MCF 10A (cell line): ENCODE results near the gene LHX3. TPM values are rescaled to one million over a fixed set of nuclear protein-coding genes. Genes with fewer than 3 reads are reported as not detected.

ENCODE experiments used
- BruUV-seq: library from RNA; stranded (reverse); fragments of 400-500 nt; replicated peaks from 2 replicates; lab custom pipeline; 2021; lab: Mats Ljungman, UMichigan
- CTCF ChIA-PET: fragments of 300-600 bp; sonication (Branson Sonifier 250); formaldehyde crosslinking; extraction: SDS; loops from one replicate; lab custom pipeline; 2021; ENCODE audit warnings: antibody characterized with exemption, inconsistent platforms; lab: Yijun Ruan, JAX
- POLR2A ChIA-PET: fragments of 300-600, 350-650 bp; sonication (Branson Sonifier 250); formaldehyde crosslinking; extraction: SDS; loops from one replicate; lab custom pipeline; 2020; ENCODE audit warnings: antibody characterized with exemption, inconsistent platforms; lab: Yijun Ruan, JAX
- DNase-seq: peaks from one replicate; pipeline ENCODE4 v3.0.0-alpha.2; 2018; ENCODE audit not compliant: unreplicated experiment
- H3K27ac Mint-ChIP-seq: one replicate; pipeline ENCODE4 v1.8.0; 2022; ENCODE audit warnings: mild to moderate bottlenecking, low read depth, mixed read lengths; ENCODE audit not compliant: unreplicated experiment
- H3K27me3 Mint-ChIP-seq: one replicate; pipeline ENCODE4 v1.8.0; 2022; ENCODE audit warnings: mixed read lengths; ENCODE audit not compliant: insufficient read depth, unreplicated experiment
- H3K36me3 Mint-ChIP-seq: one replicate; pipeline ENCODE4 v1.8.0; 2022; ENCODE audit warnings: mild to moderate bottlenecking, moderate library complexity, mixed read lengths; ENCODE audit not compliant: insufficient read depth, unreplicated experiment
- H3K4me1 Mint-ChIP-seq: one replicate; pipeline ENCODE4 v1.8.0; 2022; ENCODE audit warnings: mixed read lengths; ENCODE audit not compliant: insufficient read depth, unreplicated experiment
- H3K4me3 Mint-ChIP-seq: one replicate; pipeline ENCODE4 v1.8.0; 2022; ENCODE audit warnings: mild to moderate bottlenecking, moderate library complexity, mixed read lengths; ENCODE audit not compliant: unreplicated experiment
- H3K9me3 Mint-ChIP-seq: one replicate; pipeline ENCODE4 v1.8.0; 2022; ENCODE audit warnings: mixed read lengths; ENCODE audit not compliant: unreplicated experiment
- intact Hi-C: fragments of 100-400 bp; cut with micrococcal nuclease; formaldehyde crosslinking; loops from 2 replicates; pipeline ENCODE4 v1.14.1; 2022
- total RNA-seq: library from RNA; stranded (reverse); gene quantifications from 2 replicates; pipeline ENCODE4 v1.2.3, GENCODE V29; 2022
- TF ChIP-seq, protein P1 (sequence below): fragments of 200-600 bp; IDR thresholded peaks from one replicate; pipeline ENCODE4 v1.8.0; 2022; ENCODE audit warnings: antibody characterized with exemption, mild to moderate bottlenecking; ENCODE audit not compliant: unreplicated experiment

LHX3 gene
- total RNA-seq, 1 experiment from 2014 or later, result 0.26 TPM

DNA sequence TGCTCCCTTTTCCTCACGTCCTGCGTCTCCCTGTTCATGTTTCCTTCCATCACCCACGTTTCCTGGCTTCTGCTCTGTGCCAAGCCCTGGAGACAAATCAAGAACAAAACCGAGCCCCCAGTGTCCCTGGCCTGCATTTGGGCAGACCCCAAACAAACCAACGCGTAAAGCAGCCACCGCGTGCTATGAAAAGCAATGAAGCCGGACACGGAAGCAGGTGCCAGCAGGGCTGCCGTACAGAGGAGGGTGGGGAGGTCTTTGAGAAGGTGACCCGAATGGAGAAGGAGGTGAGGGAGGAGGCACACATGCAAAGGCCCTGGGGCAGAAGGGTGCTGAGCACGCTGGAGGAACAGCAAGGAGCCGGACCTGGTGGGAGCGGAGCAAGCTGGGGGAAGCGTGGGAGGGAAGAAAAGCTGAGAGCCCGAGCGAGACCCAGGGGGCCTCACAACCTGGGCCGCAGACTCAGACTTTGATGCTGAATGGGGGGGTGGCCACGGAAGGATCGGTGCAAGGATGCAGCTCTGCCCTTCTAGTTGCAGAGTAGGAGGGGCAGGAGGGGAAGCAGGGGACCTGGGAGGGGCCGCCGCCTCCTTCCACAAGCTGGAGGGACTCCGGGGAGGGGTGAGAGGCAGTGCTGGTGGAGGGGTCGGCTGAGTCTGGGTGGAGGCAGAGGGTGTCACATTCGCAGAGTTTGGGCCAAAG, 42.1 kb upstream of the LHX3 start:
- Mint-ChIP-seq H3K4me1 (peaks cover 22% of the 10 kb centered on the region), H3K4me3 (no peak overlapping the region), H3K27me3 (no peaks in the 10 kb centered on the region), H3K9me3 (no peaks in the 10 kb centered on the region), H3K27ac (no peak overlapping the region), H3K36me3 (peaks cover 7% of the 10 kb centered on the region)
- POLR2A ChIA-PET, result no interaction called here
- CTCF ChIA-PET, result interaction anchor here (0.6 to 0.7 kb wide), 2 partner anchors 22 to 287 kb away, joined by 3 to 4 read pairs; no protein-coding TSS in a partner anchor
- BruUV-seq, result no TSS peak
- intact Hi-C loops, result no loop called here
- TF ChIP-seq, protein P1, sequence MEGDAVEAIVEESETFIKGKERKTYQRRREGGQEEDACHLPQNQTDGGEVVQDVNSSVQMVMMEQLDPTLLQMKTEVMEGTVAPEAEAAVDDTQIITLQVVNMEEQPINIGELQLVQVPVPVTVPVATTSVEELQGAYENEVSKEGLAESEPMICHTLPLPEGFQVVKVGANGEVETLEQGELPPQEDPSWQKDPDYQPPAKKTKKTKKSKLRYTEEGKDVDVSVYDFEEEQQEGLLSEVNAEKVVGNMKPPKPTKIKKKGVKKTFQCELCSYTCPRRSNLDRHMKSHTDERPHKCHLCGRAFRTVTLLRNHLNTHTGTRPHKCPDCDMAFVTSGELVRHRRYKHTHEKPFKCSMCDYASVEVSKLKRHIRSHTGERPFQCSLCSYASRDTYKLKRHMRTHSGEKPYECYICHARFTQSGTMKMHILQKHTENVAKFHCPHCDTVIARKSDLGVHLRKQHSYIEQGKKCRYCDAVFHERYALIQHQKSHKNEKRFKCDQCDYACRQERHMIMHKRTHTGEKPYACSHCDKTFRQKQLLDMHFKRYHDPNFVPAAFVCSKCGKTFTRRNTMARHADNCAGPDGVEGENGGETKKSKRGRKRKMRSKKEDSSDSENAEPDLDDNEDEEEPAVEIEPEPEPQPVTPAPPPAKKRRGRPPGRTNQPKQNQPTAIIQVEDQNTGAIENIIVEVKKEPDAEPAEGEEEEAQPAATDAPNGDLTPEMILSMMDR, result no peak
- no peak for DNase-seq

DNA sequence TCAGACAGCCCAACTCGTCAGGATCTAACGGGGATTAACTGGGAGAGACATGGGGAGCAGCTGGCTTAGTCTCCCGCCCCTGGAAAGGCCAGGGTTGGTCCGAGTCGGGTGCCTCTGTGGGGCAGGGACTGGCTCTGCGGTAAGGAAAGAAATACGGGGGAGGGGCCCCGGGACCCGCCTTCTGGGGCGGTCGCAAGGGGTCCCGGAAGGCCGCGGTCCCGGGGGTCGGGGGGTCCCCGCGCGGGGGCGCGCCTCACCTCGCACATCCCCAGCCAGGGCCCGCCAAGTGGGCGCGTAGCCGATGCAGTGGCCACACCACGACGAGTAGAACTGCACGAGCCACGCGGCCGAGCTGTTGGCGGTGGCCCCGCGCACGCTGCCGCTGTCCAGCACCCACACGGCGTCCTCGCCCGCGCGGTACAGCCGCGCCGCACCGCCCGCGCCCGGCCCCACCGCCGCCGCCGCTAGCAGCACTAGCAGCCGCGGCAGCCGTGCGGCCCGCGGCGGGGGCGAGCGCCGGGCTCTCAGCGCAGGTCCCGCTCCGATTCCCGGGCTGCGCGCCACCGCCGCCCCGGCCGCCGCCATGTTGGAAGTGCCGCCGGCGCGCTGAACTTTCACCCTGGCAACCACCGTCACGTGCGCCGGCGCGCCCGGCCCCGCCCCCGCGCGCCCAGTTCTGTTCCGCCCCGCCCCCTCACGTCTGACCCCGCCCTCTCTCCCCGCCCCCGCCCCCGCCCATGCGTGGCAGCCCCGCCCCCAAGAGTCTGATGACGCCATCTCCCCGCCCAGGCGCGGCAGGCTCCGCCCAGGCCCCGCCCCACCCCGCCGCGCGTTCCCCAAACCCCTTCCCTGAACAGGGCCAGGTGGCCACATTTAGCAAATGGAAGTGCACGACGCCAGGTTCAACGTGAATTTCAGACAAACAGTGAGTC, 40.6 kb upstream of the LHX3 start, which contains the start of gene QSOX2:
QSOX2 (minus strand) TSS at position 594 of the 932 bp plus-strand sequence; CDS start at position 585, 9 bp downstream.
- CTCF ChIA-PET, result interaction anchor here (0.5 to 0.6 kb wide), 3 partner anchors 16 to 156 kb away, joined by 3 to 5 read pairs (median 5); no protein-coding TSS in a partner anchor
- DNase-seq, result peak; percentile 66
- Mint-ChIP-seq H3K4me1 (peaks cover 22% of the 10 kb centered on the region), H3K36me3 (peaks cover 7% of the 10 kb centered on the region), H3K27ac (peak within 1 kb of the TSS; percentile 86), H3K4me3 (peak within 1 kb of the TSS; percentile 93), H3K27me3 (no peaks in the 10 kb centered on the region), H3K9me3 (no peaks in the 10 kb centered on the region)
- intact Hi-C loops, result no loop called here
- TF ChIP-seq, protein P1, result no peak
- POLR2A ChIA-PET, result interaction anchor here (0.7 to 0.8 kb wide), 5 partner anchors 17 to 312 kb away, joined by 3 to 6 read pairs (median 4); no protein-coding TSS in a partner anchor
- no TSS peak for BruUV-seq

DNA sequence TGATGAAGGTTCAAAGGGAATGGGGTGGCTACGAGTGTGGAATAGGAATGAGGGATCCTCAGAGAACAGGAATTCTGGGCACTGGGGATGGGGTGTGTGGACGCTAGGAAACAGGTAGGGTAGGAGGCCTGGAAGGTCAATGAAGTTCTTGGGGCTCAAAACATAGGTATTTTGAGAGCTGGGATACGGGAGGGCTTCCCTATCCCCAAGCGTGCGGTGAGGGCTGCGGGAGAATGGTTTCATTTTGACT, 40.0 kb upstream of the LHX3 start:
- peaks cover 7% of the 10 kb centered on the region for H3K36me3 Mint-ChIP-seq
- no peaks in the 10 kb centered on the region for H3K27me3 Mint-ChIP-seq
- intact Hi-C loops, result loop anchor here (1.0 kb wide), 1 partner anchor 17 kb away; no protein-coding TSS in a partner anchor
- peaks cover 22% of the 10 kb centered on the region for H3K4me1 Mint-ChIP-seq
- ChIA-PET CTCF (interaction anchor here (0.5 to 0.6 kb wide), 3 partner anchors 17 to 156 kb away, joined by 3 to 5 read pairs (median 5); no protein-coding TSS in a partner anchor), POLR2A (interaction anchor here (0.7 to 0.8 kb wide), 4 partner anchors 17 to 312 kb away, joined by 3 to 5 read pairs (median 4); no protein-coding TSS in a partner anchor)
- H3K27ac Mint-ChIP-seq, result peak overlapping the region; percentile 86
- no peaks in the 10 kb centered on the region for H3K9me3 Mint-ChIP-seq
- BruUV-seq, result no TSS peak
- DNase-seq, result no peak
- peak overlapping the region; percentile 93 for H3K4me3 Mint-ChIP-seq
- TF ChIP-seq, protein P1, result no peak
